Measurements from ENCODE around the gene TEAD3.

DNA sequence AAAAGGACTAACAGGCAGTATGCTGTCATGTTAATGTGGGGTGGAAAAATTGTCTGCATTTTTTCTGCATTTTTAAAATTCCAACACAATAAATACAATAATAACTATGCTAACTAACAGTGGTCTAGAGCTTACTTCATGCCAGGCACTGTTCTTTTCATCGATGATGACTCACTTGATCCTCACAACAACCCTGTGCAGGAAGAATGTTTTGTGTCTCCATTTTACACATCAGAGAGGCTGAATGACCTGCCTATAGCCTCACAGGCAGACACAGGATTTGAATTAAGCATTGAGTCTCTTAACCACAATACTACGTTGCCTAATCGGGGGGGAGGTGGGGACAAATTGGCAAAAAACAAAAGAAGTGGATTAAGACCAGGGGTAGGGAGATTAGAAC, 71.6 kb downstream of the TEAD3 start:
- TF ChIP-seq, protein P1, sequence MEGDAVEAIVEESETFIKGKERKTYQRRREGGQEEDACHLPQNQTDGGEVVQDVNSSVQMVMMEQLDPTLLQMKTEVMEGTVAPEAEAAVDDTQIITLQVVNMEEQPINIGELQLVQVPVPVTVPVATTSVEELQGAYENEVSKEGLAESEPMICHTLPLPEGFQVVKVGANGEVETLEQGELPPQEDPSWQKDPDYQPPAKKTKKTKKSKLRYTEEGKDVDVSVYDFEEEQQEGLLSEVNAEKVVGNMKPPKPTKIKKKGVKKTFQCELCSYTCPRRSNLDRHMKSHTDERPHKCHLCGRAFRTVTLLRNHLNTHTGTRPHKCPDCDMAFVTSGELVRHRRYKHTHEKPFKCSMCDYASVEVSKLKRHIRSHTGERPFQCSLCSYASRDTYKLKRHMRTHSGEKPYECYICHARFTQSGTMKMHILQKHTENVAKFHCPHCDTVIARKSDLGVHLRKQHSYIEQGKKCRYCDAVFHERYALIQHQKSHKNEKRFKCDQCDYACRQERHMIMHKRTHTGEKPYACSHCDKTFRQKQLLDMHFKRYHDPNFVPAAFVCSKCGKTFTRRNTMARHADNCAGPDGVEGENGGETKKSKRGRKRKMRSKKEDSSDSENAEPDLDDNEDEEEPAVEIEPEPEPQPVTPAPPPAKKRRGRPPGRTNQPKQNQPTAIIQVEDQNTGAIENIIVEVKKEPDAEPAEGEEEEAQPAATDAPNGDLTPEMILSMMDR (IDR thresholded peaks at IDR 0.05): no peak
- no peak for TF ChIP-seq POLR2A (IDR thresholded peaks at IDR 0.05)
